ENCODE measurements around the gene GLRA2. TPM values are rescaled to one million over a fixed set of nuclear protein-coding genes. Genes with fewer than 3 reads are reported as not detected.

Gene GLRA2
- total RNA-seq, 1 donor from 2014 or later, result not detected

GRCh38 chrX:14616301-14616700 lies 87.0 kb downstream of the GLRA2 start:
- Histone ChIP-seq H3K36me3 (no peaks in the 10 kb centered on the region), H3K27ac (replicated peaks) (no peak overlapping the region), H3K27me3 (ENCODE audit: low read depth) (no peaks in the 10 kb centered on the region), H3K9me3 (replicated peaks) (no peaks in the 10 kb centered on the region), H3K4me1 (no peaks in the 10 kb centered on the region), H3K4me3 (no peak overlapping the region)
- TF ChIP-seq CTCF (IDR thresholded peaks at IDR 0.05; ENCODE audit: borderline replicate concordance), result no peak
- intact Hi-C loops (cut with micrococcal nuclease), result no loop called here
- no peak for DNase-seq

GRCh38 chrX:14616836-14617235 lies 87.5 kb downstream of the GLRA2 start:
- no peak for DNase-seq
- intact Hi-C loops (cut with micrococcal nuclease), result no loop called here
- H3K9me3 ChIP-seq (replicated peaks), result no peaks in the 10 kb centered on the region
- no peak overlapping the region for H3K4me3 ChIP-seq
- H3K27ac ChIP-seq (replicated peaks), result no peak overlapping the region
- H3K36me3 ChIP-seq, result no peaks in the 10 kb centered on the region
- no peaks in the 10 kb centered on the region for H3K4me1 ChIP-seq
- H3K27me3 ChIP-seq (ENCODE audit: low read depth), result no peaks in the 10 kb centered on the region
- no peak for TF ChIP-seq CTCF (IDR thresholded peaks at IDR 0.05; ENCODE audit: borderline replicate concordance)

- intact Hi-C loops (cut with micrococcal nuclease), result no loop called here
- H3K9me3 ChIP-seq (replicated peaks), result no peaks in the 10 kb centered on the region
- no peaks in the 10 kb centered on the region for H3K36me3 ChIP-seq
- H3K27ac ChIP-seq (replicated peaks), result no peak overlapping the region
- H3K4me1 ChIP-seq, result no peaks in the 10 kb centered on the region
- no peak overlapping the region for H3K4me3 ChIP-seq
- no peaks in the 10 kb centered on the region for H3K27me3 ChIP-seq (ENCODE audit: low read depth)
- DNase-seq, result no peak
- no peak for TF ChIP-seq CTCF (IDR thresholded peaks at IDR 0.05; ENCODE audit: borderline replicate concordance)
Measured at GRCh38 chrX:14618177-14618965, 89.0 kb downstream of the GLRA2 start.

GRCh38 chrX:14630733-14631132 lies 101.4 kb downstream of the GLRA2 start:
- intact Hi-C loops (cut with micrococcal nuclease), result no loop called here
- no peak for TF ChIP-seq CTCF (IDR thresholded peaks at IDR 0.05; ENCODE audit: borderline replicate concordance)
- H3K27ac ChIP-seq (replicated peaks), result no peak overlapping the region
- no peak overlapping the region for H3K4me3 ChIP-seq
- no peaks in the 10 kb centered on the region for H3K4me1 ChIP-seq
- no peaks in the 10 kb centered on the region for H3K36me3 ChIP-seq
- no peak for DNase-seq
- no peaks in the 10 kb centered on the region for H3K9me3 ChIP-seq (replicated peaks)
- H3K27me3 ChIP-seq (ENCODE audit: low read depth), result no peaks in the 10 kb centered on the region

- Histone ChIP-seq H3K4me3 (no peak overlapping the region), H3K27me3 (ENCODE audit: low read depth) (no peaks in the 10 kb centered on the region), H3K9me3 (replicated peaks) (no peaks in the 10 kb centered on the region), H3K27ac (replicated peaks) (no peak overlapping the region), H3K4me1 (no peaks in the 10 kb centered on the region), H3K36me3 (no peaks in the 10 kb centered on the region)
- TF ChIP-seq CTCF (IDR thresholded peaks at IDR 0.05; ENCODE audit: borderline replicate concordance), result no peak
- DNase-seq, result no peak
- intact Hi-C loops (cut with micrococcal nuclease), result no loop called here
Measured at GRCh38 chrX:14641681-14642655, 112.6 kb downstream of the GLRA2 start.
